Left hindlimb (tissue), 1 donor: Measurements from ENCODE around the gene DAZAP2.

Experiments
- DNase-seq: peaks from one replicate; pipeline ENCODE4 v3.0.0-alpha.2; 2018

Gene DAZAP2, protein sequence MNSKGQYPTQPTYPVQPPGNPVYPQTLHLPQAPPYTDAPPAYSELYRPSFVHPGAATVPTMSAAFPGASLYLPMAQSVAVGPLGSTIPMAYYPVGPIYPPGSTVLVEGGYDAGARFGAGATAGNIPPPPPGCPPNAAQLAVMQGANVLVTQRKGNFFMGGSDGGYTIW

DNA sequence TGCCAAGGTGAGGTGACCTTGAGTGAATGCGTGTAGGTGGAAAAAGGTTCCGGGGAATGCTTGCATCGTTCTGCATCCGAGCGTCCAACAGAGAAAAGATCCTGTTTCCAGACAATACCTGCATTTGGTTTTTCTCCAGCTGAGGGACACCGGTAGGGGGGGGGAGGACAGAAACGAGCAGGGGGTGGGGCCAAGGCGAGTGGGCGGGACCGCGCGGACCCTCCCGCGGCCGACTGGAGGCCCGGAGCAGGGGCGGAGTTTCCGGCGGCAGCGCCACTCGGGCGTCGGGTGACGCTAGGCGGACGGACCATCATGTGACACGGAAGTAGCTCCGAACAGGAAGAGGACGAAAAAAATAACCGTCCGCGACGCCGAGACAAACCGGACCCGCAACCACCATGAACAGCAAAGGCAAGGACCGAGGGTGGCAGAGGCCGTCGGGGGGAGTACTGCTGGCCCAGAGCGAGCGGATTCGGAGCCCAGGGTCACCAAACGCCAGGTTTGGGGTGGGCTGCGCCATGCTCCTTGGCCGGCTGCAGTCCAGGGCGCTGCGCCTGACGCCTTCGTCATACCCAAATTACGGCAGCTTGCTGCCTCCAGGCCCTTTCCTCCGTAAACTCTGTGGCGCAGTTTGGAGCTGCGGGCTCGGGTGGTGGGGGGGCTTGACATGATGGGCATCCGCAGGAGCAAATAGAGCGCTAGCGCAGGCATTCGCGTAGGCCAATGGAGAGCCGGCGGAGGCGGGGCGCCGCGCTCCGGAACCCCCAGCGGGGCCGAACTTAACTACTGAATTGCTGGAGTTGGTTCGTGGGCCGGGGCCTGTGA, at the start of gene DAZAP2:
DAZAP2 (plus strand) TSS at position 317 of the 825 bp plus-strand sequence; CDS start at position 399, 82 bp downstream.
- DNase-seq, result peak; percentile 96

DNA sequence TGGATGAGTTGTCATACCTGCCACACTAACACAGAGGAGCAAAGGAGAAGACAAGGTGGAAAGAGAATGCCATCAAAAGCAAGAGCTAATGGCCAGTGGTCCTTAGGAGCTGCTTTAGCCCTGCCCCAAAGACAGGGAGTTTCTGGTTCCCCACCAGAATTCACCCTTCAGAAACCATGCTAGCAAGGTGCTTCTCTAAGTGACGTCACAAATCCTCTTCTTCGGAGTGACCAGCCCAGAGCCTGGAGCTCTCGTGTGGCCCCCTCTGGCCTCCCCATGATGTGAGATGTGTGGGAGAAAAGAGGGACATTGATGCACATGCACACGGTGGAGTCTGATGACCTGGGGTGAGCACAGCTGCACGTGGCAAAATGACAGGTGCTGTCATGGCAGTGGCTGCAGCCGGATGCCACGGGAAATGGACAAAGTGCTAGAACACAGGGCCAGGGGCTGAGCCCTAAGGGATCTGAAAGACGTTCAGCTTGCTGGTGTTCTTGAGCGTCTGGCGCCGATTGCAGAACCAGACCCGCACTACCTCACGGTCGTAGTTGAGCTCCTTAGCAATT, 48.8 kb upstream of the DAZAP2 start:
- DNase-seq, result no peak

DNA sequence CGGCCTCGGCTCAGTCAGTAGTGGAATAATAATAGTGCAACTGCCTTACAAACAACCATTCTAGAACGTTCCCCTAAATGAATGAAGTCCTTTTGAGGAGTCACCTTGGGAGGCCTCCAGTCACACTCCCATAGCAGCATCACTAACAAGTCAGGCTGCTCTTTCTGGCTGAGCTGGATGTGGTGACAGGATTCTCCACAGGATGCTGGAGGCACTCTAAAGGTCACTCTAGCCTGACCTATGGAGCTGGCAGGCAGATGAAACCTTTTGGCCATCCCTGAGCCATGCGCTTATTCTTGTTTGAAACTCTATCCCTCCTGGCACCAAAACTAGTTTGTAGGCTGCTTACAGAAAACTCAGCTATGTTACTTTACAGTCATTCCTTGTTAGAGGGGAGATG, 47.8 kb upstream of the DAZAP2 start:
- DNase-seq, result no peak

DNA sequence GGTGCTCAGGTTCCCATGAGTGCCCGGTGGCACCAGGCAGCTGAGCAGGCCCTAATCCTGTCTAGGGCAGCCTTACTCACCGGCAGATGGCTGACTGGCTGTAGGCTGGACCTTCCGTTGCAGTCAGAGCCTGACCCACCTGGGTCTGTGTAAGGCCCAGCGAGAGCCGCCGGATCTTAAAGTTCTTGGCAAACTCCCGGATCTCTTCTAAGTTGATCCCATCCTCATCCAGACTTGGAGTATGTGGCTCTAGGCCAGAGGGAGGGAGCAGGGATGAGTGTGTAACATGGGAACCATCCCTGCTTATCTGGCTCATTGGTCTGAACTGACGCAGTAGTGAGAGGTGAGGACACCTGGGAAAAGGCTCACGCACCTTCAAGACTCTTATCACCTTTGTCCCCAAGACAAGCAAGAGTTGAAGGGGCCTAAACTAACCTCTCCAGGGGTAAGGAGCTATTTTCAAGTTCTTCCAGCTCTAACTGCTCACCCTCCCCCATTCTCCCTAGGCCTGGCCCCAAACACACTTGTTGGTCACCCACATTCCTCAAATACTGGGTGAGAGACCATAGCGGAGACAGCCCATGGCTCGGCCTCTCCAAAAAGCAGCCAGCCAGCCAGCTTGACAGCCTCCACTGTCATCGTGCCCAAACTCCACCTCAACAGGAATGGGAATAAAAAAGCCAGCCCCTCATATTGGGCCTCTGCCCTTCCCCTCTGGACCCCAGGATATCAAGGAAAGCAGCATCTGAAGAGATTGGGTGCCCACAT, 46.9 kb upstream of the DAZAP2 start:
- no peak for DNase-seq

DNA sequence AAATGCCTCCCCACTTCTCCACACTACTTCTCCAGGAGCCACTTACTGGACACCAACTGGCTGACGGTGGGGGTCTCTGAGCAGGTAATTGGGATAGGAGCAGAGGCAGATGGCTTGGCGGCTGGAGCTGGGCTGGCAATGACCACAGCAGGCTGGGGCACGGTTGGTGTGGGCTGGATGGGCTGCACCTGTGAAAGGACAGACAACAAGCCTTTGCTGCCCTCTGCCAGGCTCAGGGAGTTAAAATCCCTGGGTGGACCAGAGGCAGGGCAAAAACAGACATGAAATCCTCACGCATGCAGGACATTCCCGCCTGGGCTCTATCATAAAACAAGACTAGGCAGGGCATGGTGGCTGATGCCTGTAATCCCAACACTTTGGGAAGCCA, 46.3 kb upstream of the DAZAP2 start:
- no peak for DNase-seq

DNA sequence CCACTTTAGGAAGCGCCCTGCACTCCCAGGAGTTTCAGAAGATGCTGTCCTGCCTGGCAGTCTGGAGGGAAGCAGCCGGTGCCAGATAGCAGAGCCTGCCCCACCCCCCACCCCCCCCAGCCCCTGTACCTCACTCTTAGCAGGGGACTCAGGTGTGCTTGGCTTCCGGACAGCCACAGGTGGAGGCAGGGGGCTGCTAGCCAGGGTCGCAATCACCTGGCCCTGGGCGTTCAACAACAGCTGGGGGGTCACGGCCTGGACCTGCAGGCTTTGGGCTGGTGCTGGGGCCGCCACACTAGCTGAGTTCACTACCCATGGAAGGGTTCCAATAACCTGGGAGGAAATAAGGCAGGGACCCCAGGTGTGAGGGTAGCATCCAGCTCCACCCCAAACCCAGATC, 42.8 kb upstream of the DAZAP2 start:
- DNase-seq, result no peak

DNA sequence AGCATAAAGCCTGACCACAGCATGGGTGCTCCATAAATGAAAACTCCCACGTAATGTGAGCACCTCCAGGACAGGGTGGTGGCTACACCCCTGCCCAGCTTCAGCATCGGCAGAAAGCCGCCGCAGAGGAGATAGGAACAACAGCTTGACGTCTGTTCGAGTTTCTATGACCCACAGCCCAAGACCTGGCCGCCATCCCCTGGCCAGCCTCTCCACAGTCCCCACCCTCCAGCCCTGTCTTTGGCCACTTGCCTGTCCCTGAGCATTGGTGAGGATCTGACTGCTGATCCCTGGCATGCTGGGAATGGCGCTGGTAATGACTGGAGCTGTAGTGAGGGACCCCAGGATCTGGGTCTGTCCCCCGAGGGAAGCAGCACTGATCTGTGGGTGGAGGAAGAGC, 42.1 kb upstream of the DAZAP2 start:
- DNase-seq, result no peak

DNA sequence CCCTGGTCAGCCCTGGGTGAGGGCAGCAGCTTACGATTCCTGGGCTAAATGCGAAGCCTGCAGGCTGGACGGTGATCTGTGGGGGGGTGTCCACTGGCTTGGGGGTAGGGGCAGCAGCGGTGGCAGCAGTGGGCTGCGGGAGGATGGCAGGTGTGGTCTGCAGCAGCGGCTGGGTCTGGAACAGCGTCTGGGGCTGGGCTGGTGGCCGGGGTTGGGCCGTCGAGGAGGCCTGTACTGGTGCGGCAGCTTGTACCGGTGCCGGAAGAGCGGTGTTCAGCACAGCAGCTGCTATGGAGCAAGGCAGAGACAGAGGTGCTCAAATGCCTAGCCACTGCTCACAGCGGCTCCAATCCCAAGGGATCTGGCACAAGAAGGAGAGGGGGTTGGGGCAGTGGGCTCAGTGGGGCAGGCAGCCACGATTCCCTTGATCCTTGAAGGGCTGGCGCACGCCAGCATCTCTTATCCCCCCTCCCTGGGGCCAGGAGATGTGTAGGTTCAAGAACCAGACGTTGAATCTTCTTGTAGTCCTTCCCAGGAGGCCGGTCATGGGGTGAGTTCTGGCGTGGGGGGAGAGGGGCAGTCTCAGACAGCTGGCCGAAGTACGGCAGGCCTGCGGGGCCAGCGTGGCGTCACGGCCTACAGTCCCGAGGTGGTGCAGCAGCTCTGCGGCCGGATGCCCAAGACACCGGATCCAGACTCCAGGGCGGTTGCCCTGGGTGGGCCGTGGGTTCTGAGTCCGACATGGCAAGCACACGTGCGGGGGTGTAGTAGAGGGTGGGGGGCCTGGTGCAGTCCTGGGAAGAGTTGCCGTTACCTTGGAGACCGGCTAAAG, 40.7 kb upstream of the DAZAP2 start:
- DNase-seq, result no peak

DNA sequence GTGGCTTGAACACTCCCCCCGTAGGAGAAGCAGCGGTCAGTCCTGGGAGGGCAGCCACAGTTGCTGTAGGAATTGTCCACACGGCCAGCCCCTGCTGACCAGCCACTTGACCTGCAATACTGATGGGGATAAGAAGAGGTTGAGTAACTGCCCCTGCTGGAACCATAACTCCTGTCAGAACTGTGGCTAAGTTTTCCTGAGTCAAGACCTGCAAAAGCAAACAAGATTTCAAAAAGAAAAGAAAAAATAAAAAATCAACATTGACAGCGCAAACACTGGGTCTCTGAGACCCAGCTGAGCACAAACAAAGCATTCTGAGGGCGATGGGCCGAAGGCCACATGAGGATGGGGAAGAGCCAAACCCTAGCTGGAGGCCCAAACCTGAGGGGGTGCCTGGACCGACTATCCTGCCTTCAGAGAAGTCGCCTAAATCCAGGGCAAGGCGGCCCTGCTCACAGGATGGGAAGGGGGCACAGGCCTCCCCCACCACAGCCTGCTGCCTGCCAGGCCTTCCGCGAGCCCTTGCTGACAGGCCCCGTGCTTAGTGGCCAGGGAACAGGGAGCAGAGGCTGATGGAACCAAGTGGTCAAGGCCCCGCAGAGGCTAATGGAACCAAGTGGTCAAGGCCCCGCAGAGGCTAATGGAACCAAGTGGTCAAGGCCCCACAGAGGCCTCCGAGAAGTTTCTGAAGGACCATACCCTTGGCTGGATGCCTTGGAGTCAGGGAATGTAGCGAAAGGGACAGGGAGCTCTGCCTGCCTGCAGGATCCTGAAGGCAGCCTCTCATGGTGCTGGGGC, 39.9 kb upstream of the DAZAP2 start:
- DNase-seq, result no peak

DNA sequence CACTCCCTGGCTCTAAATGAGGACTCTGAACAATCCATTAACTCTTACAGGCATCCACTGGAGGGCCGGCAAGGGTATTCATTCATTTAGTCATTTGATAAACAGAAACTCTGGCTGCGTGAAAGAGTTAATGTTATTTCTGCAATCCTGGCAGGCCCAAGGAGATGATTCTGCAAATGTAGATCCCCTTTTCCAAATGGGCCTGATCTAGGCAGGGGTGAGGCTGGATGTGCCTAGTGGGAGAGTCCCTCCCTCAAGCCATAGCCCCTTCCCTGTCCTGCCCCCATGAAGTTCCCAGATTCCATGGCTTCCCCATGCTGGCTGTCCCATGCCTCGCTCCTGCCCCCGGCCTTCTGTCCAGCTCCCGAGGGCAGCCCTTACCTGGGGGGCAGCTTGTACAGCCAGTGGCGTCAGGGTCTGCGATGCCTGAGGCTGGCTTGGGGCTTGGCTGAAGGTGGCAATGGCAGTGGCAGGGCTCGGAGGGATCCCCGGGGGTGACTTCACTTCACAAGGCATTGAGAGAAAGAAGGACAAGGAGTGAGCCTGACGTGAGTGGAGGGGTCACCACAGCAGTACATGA, 39.2 kb upstream of the DAZAP2 start:
- DNase-seq, result no peak

DNA sequence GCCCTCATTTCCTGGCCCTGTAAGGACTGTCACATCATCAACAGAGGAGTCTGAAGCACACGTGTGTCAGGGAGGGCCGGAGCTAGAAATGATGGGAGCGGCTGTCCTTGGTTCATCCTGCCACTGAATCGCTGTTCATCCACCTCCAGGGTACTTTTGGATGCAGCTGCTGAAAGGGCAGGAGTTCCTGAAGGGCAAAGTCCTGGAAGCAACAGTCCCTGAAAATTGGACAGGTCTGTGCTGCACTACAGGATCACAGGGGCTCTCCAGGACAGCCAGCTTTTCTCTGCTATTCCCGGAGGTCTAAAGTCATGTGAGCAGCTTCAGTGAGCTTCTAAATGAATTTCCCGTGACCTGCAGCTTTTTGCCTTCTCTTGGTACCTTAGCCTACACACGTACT, 38.5 kb upstream of the DAZAP2 start:
- no peak for DNase-seq

DNA sequence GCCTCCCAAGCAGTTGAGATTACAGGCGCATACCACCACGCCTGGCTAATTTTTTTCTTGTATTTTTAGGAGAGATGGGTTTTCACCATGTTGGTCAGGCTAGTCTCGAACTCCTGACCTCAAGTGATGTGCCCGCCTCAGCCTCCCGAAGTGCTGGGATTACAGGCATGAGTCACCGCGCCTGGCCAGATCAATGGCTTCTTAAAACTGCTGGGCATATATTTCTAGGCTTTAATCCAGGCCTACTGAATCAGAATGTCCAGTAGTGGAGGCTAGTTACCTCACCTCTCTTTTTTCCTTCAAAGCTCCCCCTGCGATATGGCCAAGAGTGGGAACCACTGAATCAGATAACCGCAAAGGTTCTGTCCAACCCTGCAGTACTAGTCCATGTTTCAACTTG, 37.8 kb upstream of the DAZAP2 start:
- DNase-seq, result no peak

DNA sequence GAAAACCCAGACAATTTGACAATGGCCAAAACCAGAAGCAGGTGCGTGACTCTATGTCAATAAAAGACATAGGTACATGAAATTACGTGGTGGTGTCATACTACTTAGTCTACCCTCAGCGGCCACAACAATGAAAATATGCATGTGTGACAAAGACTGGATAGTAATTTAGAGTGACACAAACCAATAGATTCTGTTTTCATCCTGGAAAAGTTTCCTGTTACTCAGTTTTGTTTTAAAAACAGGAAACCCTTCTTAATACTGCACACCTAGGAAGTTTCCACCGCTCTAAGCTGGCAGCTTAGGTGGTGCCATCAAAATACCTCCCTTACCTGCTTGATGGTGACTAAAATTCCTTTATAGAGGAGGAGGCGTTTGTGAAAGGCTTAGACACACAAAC, 35.9 kb upstream of the DAZAP2 start:
- no peak for DNase-seq

DNA sequence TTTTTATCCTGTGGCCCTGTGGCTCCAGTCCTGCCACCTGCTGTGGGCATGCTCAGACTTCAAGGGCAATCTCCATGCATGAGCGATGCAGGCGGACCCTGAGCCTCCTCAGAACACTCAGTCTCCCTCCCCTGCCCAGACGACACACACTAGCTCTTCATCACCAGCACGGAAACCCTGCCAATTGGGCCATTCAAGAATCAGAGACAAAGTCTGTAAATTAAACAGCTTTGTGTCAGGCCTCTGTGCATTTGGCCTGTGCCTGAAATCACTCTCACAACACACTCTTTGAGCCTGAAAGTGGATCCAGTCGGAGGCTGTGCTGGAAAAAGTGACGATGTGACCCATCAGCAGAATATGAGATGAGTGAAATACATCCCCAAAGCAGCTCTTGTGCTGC, 33.3 kb upstream of the DAZAP2 start:
- no peak for DNase-seq

DNA sequence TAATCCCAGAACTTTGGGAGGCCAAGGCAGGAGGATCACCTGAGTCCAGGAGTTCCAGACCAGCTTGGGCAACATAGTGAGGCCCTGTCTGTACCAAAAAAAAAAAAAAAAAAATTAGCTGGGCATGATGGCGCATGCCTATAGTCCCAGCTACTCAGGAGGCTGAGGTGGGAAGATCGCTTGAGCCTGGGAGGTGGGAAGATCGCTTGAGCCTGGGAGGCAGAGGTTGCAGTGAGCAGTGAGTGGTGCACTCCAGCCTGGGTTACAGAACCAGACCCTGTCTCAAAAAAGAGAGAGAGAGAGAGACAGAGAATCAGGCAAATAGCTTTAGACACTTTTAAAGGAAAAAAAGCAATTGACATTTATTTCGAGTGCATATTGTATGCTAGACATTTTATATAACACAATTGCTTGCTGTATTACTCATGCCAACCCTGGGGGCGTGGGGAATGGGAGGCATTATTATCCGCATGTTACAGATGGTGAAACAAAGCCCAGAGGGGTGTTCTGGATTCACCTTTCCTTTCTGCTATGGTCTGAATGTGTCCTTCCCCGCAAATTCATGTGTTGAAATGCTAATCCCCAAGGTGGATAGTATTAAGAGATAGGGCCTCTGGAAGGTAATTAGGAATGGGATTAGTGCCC, 30.5 kb upstream of the DAZAP2 start:
- no peak for DNase-seq

DNA sequence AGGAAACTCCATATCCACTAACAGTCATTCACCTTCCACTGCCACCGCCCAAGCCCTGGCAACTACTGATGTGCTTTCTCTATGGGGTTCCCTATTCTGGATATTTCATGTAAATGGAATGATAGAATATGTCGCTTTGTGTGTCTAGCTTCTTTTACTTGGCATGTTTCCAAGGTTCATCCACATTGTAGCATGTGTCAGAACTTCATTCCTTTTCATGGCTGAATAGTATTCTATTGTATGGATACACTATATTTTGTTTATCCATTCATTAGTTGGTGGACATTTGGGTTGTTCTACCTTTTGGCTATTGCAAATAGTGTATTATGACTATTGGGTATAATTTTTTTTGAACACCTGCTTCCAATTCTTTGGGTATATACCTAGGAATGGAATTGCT, 29.4 kb upstream of the DAZAP2 start:
- no peak for DNase-seq

DNA sequence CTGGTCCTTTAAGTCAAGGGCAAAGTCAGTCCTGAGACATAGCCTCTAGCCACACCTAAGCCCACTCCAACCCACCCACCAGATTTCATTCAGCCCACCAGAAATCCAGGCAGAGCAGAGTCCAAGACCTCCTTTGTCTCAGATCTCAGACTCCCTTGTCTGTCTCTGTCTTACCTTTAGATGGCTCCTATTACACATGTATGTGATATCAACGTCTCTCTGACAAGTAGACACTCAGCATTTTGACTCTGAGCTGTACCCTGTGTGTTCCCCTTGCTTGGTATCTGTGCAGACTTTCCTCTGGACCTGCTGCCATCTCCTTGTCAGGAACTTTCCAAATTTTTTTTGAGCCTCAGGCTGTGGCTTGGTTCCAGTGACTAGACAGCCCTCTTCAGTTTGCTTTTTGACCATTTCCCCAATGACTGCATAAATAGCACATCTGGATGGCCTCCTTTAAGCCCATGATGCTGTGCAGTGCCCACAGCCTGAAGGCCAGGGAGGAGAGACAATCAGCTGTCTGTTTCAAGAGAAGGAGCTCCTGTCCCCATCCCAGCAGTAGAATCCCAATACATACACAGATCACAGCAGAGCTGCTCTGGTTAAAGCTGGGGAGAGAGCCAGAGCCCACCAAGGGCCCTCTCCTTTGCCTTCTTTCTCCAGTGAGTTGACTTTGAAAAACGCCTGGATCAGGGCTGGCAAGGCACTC, 27.8 kb upstream of the DAZAP2 start:
- DNase-seq, result no peak

DNA sequence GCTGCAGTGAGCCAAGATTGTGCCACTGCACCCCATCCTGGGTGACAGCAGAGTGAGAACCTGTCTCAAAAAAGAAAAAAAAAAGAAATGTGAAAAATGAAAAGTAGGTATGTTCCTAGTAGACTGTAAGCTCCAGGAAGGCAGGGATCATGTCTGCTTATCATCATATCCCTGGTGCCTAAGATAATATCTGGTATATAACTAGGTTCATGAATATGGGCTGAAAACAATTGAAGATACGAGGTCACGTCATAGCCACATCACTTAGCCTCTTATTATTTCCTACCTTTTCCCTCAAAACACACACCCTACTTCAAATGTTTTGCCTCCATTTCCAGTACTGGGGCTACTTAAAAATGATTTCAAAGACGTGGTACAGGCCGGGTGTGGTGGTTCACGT, 23.7 kb upstream of the DAZAP2 start:
- no peak for DNase-seq

DNA sequence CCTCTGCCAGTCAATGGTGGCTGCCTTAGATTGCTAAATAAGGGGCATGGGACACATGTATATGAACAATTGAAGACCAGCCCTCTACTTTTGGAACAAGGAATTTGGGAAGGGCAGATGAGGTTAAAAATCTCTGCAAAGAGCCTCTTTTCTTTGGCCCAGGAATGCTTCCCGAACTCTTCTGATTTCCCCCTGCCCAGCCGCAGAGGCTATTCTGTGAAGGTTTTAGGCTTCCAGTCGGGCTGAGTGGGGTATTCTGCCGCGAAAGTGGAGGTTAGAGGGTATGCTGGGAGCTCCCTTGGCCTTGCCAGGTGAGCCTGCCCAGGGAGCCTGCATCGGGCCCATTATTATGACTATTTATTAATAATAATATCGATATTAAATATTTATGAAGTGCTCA, 22.0 kb upstream of the DAZAP2 start:
- no peak for DNase-seq
